GM12874 (cell line): Measurements from ENCODE around the gene BIRC7.

Experiments
- TF ChIP-seq, protein P1 (sequence below): IDR thresholded peaks from 2 replicates; pipeline ENCODE4 v1.5.1; 2011; ENCODE audit warnings: low read depth, mild to moderate bottlenecking, control low read depth, low read length, moderate library complexity; ENCODE audit not compliant: insufficient read depth

BIRC7 gene

GRCh38 chr20:63196768-63197470, 38.8 kb upstream of the BIRC7 start:
- TF ChIP-seq, protein P1, sequence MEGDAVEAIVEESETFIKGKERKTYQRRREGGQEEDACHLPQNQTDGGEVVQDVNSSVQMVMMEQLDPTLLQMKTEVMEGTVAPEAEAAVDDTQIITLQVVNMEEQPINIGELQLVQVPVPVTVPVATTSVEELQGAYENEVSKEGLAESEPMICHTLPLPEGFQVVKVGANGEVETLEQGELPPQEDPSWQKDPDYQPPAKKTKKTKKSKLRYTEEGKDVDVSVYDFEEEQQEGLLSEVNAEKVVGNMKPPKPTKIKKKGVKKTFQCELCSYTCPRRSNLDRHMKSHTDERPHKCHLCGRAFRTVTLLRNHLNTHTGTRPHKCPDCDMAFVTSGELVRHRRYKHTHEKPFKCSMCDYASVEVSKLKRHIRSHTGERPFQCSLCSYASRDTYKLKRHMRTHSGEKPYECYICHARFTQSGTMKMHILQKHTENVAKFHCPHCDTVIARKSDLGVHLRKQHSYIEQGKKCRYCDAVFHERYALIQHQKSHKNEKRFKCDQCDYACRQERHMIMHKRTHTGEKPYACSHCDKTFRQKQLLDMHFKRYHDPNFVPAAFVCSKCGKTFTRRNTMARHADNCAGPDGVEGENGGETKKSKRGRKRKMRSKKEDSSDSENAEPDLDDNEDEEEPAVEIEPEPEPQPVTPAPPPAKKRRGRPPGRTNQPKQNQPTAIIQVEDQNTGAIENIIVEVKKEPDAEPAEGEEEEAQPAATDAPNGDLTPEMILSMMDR, result no peak

DNA sequence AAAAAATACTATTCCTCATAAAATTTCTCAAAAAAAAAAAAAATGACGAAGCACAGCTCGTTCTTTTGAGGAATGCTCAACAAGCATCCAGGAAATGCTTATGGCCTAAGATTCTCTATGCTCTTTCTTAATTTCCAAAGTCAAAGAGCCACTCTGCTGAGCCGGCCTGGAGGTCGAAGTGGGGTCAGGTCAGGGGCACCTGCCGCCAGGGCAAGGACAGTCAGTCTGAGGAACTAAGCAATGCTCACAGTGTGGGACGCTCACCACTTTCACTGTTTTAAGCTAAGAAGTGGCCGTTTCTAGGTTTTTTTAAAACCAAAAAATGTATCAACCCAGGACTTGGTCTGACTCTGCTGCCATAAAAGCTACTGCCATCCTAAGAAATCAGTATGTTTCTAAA, 37.1 kb upstream of the BIRC7 start:
- TF ChIP-seq, protein P1, result no peak

DNA sequence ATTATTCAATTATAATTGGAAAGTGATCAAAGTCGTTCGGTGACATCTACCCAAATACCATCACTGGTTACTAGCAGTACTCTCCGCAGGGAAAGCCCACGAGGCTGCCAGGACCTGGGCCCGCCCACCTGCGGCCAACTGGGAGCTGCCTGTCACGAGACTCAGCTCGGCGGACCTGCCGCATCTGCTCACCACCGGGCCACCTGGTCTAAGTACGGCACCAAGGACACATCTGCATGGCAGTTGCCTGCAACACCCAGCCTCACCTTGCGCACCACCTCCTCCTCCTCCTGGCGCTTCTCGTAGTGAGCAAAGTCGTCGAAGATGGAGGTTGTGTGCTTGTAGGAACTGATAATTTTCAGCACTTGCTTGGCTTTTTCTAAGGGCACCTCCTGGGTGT, 33.7 kb upstream of the BIRC7 start:
- TF ChIP-seq, protein P1, result no peak

DNA sequence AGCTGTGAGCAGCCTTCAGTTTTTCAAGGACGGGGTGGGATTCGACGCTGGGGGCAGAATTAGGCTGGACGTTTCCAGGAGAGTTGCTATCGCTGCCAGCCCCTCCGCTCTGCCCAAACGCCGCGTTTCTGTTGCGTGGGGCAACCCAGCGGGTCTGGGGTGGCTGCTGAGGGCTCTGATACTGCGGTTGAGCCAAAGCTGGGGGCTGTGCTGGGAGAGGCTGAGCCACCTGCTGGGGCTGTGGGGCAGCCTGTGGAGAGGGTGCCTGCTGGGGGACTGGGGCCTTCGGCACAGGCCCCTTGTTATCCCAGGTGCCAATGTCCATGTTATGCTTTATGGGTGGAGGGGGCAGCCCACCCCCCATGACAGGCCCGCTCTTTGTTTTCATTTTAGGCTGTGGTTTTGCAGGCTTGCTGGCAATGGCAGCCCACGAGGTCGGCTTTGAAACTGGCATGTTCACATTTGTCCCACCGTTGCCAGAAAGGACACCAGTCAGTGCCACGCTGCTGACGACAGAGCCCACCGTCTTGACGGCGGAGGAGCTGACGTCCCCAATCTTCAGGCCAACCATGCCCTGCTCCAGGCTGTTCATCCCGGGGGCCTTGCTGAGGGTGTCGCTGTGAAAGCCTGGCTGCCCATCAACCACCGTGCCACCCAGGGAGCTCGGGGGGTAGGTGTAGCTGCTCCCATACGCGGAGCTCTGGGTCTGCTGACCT, 32.7 kb upstream of the BIRC7 start:
- TF ChIP-seq, protein P1, result no peak

- TF ChIP-seq, protein P1, result no peak
These were observed 31.3 kb upstream of the BIRC7 start for GRCh38 chr20:63204362-63204761.

GRCh38 chr20:63205896-63206295, 29.8 kb upstream of the BIRC7 start:
- TF ChIP-seq, protein P1, result no peak

- TF ChIP-seq, protein P1, result no peak
These were observed 28.8 kb upstream of the BIRC7 start for GRCh38 chr20:63206878-63207277.
